HepG2 (cell line): ENCODE data around the gene CADM1. TPM values are rescaled to one million over a fixed set of nuclear protein-coding genes. Genes with fewer than 3 reads are reported as not detected.

Experiments used
- ATF2 ChIP-seq: sonication (generic); formaldehyde crosslinking; IDR thresholded peaks from 2 replicates; pipeline ENCODE4 v1.4.0; 2020; ENCODE audit warnings: missing genetic modification reagents
- HNRNPUL1 ChIP-seq: fragments of 200-400 bp; formaldehyde crosslinking; IDR thresholded peaks from 2 replicates; pipeline ENCODE4 v1.6.1; 2017; ENCODE audit warnings: low read depth, mild to moderate bottlenecking, low read length, moderate library complexity
- HOXA9 ChIP-seq: sonication (generic); formaldehyde crosslinking; IDR thresholded peaks from 2 replicates; pipeline ENCODE4 v1.8.1; 2022; ENCODE audit warnings: missing genetic modification reagents, mild to moderate bottlenecking, moderate library complexity, borderline replicate concordance
- IKZF4 ChIP-seq: sonication (generic); formaldehyde crosslinking; IDR thresholded peaks from 2 replicates; pipeline ENCODE4 v1.5.1; 2020; ENCODE audit warnings: borderline replicate concordance, mild to moderate bottlenecking, low read depth, missing genetic modification reagents; ENCODE audit errors: not compliant biosample characterization
- RARA ChIP-seq: IDR thresholded peaks from 2 replicates; pipeline ENCODE4 v1.6.1; 2016; ENCODE audit warnings: missing genetic modification reagents, missing compliant biosample characterization
- RNF219 ChIP-seq: sonication (generic); formaldehyde crosslinking; IDR thresholded peaks from 2 replicates; pipeline ENCODE4 v1.5.0; 2020; ENCODE audit warnings: mild to moderate bottlenecking, missing genetic modification reagents
- SRSF9 ChIP-seq: fragments of 200-400 bp; formaldehyde crosslinking; IDR thresholded peaks from 2 replicates; pipeline ENCODE4 v1.6.1; 2018; ENCODE audit warnings: borderline replicate concordance, mild to moderate bottlenecking, low read depth, low read length; ENCODE audit not compliant: insufficient read depth, poor library complexity, severe bottlenecking
- SUZ12 ChIP-seq: fragments of 150-350 bp; IDR thresholded peaks from 2 replicates; pipeline ENCODE4 v1.6.1; 2014; ENCODE audit warnings: low read depth, low read length
- TOPORS ChIP-seq: sonication (generic); formaldehyde crosslinking; IDR thresholded peaks from 2 replicates; pipeline ENCODE4 v1.8.0; 2023; ENCODE audit warnings: mild to moderate bottlenecking, missing genetic modification reagents
- ZFP36L1 ChIP-seq: sonication (generic); formaldehyde crosslinking; IDR thresholded peaks from 2 replicates; pipeline ENCODE4 v1.8.0; 2022; ENCODE audit warnings: mild to moderate bottlenecking, missing genetic modification reagents, moderate library complexity
- ZFP41 ChIP-seq: sonication (generic); formaldehyde crosslinking; IDR thresholded peaks from 2 replicates; pipeline ENCODE4 v1.4.0; 2020; ENCODE audit warnings: mild to moderate bottlenecking, missing genetic modification reagents, borderline replicate concordance
- ZNF260 ChIP-seq: sonication (generic); formaldehyde crosslinking; IDR thresholded peaks from 2 replicates; pipeline ENCODE4 v1.4.0; 2020; ENCODE audit warnings: missing genetic modification reagents, low read depth, mild to moderate bottlenecking, borderline replicate concordance
- ZNF484 ChIP-seq: sonication (generic); formaldehyde crosslinking; IDR thresholded peaks from 2 replicates; pipeline ENCODE4 v1.5.1; 2020; ENCODE audit warnings: mild to moderate bottlenecking, low read depth, missing genetic modification reagents, borderline replicate concordance
- ZNF644 ChIP-seq: IDR thresholded peaks from 2 replicates; pipeline ENCODE4 v1.6.1; 2016; ENCODE audit warnings: low read depth
- ZNF777 ChIP-seq: sonication (generic); formaldehyde crosslinking; IDR thresholded peaks from 2 replicates; pipeline ENCODE4 v1.4.0; 2020; ENCODE audit warnings: missing genetic modification reagents
- polyA plus RNA-seq, 8 experiments: library from polyadenylated mRNA; depleted of rRNA in 3 of 8; stranded (reverse) in 7 of 8; unstranded in 1 of 8; fragments of >200 nt; fragmentation: Illumina TruSeq in 4 of 8; extraction: Trizol in 4 of 8; gene quantifications; 2 replicates each; pipeline versions ENCODE4 v1.2.1 to v1.2.3, GENCODE V29; 2011 to 2016; ENCODE audit warnings: low read depth in 4 of 8, missing spikeins in 1 of 8, mixed read lengths in 1 of 8; ENCODE audit not compliant: insufficient read depth in 1 of 8
- total RNA-seq, 5 experiments: library from RNA; depleted of rRNA; stranded (reverse); fragments of >200 nt; fragmentation: Illumina TruSeq; extraction: Trizol; gene quantifications; 2 replicates each; pipeline ENCODE4 v1.2.3, GENCODE V29; 2016; ENCODE audit warnings: low read depth in 1 of 5

CADM1 gene
- total and polyA plus RNA-seq, 2 of the 13 experiments (the other 11 are each of a cell fraction or from before 2014, with no cell fraction given), result 71.3 to 122 TPM

GRCh38 chr11:115333949-115334348, 170.3 kb downstream of the CADM1 start (continued):
- no peak for TF ChIP-seq IKZF4 (CRISPR knock-in tag)
- TF ChIP-seq RNF219 (CRISPR knock-in tag), result no peak
- TF ChIP-seq ZFP36L1 (CRISPR knock-in tag), result no peak
- TF ChIP-seq HOXA9 (CRISPR knock-in tag), result no peak
- TF ChIP-seq ZNF644, result no peak
- no peak for TF ChIP-seq ZNF777 (CRISPR knock-in tag)
- TF ChIP-seq ATF2, result no peak
- TF ChIP-seq TOPORS (CRISPR knock-in tag), result no peak
- no peak for TF ChIP-seq SUZ12
- no peak for TF ChIP-seq RARA
- TF ChIP-seq HNRNPUL1, result no peak
- TF ChIP-seq SRSF9, result no peak
- no peak for TF ChIP-seq ZNF484 (CRISPR knock-in tag)
- TF ChIP-seq ZFP41 (CRISPR knock-in tag), result no peak
- TF ChIP-seq ZNF260, result no peak
